GM19240 (cell line): ENCODE results near the gene CPSF4.
"Not testable (repeated sequence)": the region's sequence is repeated elsewhere in the genome, so short reads cannot be mapped to it uniquely, and the experiment has no call there.

ENCODE experiments used
- DNase-seq: peaks from one replicate; pipeline ENCODE4 v3.0.0; 2011; ENCODE audit warnings: low spot score; ENCODE audit not compliant: insufficient read length

CPSF4 gene

GRCh38 chr7:99489235-99489634 is 50.5 kb downstream of the CPSF4 start:
- DNase-seq: no peak

GRCh38 chr7:99490878-99491277 is 52.1 kb downstream of the CPSF4 start:
- no peak for DNase-seq

- no peak for DNase-seq
These were observed 55.1 kb downstream of the CPSF4 start for GRCh38 chr7:99493823-99494222.

DNA sequence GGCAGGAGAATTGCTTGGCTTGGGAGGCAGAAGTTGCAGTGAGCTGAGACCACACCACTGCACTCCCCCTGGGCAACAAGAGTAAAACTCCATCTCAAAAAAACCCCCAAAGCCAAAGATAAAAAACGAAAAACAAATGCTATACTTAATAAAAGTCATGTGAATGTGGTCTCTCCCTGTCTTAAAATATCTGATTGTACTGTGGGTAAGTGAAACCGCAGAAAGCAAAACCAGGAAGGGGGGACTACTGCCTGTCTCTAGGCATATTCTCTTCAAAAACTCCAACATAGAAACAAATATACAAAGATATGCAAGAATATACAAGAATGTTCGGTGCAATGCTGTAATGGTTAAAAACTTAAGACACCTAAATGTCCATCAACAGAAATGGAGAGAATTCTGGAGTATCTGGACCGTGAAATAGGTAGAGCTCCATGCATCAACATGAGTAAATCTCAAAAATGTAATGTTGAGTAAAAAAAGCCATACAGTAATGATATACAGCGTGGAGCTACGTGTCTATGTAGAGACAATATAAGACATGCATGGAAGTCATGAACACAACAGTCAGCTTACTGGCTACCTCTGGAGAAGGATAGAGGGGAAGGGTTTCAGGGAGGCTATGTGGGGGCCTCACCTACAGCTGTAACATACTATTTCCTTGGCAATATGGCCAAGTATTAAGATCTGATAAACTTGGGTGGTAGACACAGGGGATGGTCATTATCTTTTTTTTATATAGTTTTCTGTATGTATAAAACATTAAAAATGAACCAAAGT is 59.2 kb downstream of the CPSF4 start:
- no peak for DNase-seq

GRCh38 chr7:99498546-99498944 is 59.8 kb downstream of the CPSF4 start:
- DNase-seq: no peak

DNA sequence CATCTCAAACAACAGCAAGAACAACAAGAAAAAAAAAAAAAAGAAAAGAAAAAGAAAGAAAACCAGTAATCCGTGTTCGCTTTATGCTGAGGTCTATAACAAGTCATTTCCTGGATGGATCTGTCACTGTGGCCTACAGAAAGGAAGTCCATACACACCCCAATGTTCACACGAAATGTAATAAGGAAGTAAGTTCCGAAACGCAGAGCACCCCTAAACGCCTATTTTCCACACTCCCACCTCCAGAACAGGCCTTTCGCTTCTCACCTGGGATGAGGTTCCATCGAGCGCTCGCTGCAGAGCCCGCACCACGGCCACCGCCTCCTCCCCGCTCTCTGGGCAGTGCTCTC is 60.6 kb downstream of the CPSF4 start:
- DNase-seq: no peak

GRCh38 chr7:99499721-99500636 is 61.2 kb downstream of the CPSF4 start, which contains the start of gene ZNF394:
Gene ZNF394, minus strand, starts transcription at chr7:99500281. Its CDS starts 188 bp downstream, at chr7:99500093.
- peak; percentile 75 for DNase-seq

- no peak for DNase-seq
These were observed 61.9 kb downstream of the CPSF4 start for GRCh38 chr7:99500637-99501009.

DNA sequence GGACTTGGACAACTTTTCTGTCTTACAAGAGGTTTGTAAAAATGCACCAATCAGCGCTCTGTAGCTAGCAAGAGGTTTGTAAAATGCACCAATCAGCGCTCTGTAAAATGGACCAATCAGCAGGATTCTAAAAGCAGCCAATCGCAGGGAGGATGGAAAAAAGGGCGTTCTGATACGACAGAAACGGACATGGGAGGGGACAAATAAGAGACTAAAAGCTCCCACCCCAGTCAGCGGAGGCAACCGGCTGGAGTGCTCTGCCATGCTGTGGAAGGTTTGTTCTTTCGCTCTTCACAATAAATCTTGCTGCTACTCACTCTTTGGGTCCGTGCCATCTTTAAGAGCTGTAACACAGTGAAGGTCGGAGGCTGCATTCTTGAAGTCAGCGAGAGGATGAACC is 62.5 kb downstream of the CPSF4 start:
- DNase-seq: not testable (repeated sequence)

GRCh38 chr7:99504281-99504602 is 65.5 kb downstream of the CPSF4 start:
- DNase-seq: no peak

GRCh38 chr7:99504603-99505323 is 66.0 kb downstream of the CPSF4 start, which contains the start of gene ZKSCAN5:
Gene ZKSCAN5, plus strand, starts transcription at chr7:99504662. Its CDS starts 1,383 bp downstream, at chr7:99506045.
- peak; percentile 89 for DNase-seq

GRCh38 chr7:99505324-99505662 is 66.5 kb downstream of the CPSF4 start:
- no peak for DNase-seq
